PFSK-1 (cell line): ENCODE data around the gene PAN2.

Experiments used
- FOXP2 ChIP-seq: optimal IDR thresholded peaks from 2 replicates; pipeline ENCODE3; 2011; ENCODE audit warnings: borderline replicate concordance, control low read depth, inconsistent platforms; ENCODE audit not compliant: insufficient read depth; ENCODE audit errors: extremely low read length, extremely low read depth
- POLR2AphosphoS5 ChIP-seq: IDR thresholded peaks from 2 replicates; pipeline ENCODE4 v1.6.1; 2012; ENCODE audit warnings: low read depth, mild to moderate bottlenecking, control low read depth, low read length, moderate library complexity
- SIN3A ChIP-seq: IDR thresholded peaks from 2 replicates; pipeline ENCODE4 v1.6.1; 2012; ENCODE audit warnings: mild to moderate bottlenecking, low read length, moderate library complexity, borderline replicate concordance; ENCODE audit not compliant: insufficient read depth
- TAF1 ChIP-seq: IDR thresholded peaks from 2 replicates; pipeline ENCODE4 v1.6.1; 2012; ENCODE audit warnings: low read length, control low read depth, borderline replicate concordance; ENCODE audit not compliant: insufficient read depth
- TF ChIP-seq, protein P1 (sequence below), 2 experiments: IDR thresholded peaks; 2 replicates each; pipeline versions ENCODE4 v1.6.1 to v1.8.0; 2011 to 2012; ENCODE audit warnings: low read depth in 2 of 2, low read length in 2 of 2, control low read depth in 1 of 2, inconsistent platforms in 1 of 2, mild to moderate bottlenecking in 1 of 2, moderate library complexity in 1 of 2; ENCODE audit not compliant: insufficient read depth in 1 of 2

DNA sequence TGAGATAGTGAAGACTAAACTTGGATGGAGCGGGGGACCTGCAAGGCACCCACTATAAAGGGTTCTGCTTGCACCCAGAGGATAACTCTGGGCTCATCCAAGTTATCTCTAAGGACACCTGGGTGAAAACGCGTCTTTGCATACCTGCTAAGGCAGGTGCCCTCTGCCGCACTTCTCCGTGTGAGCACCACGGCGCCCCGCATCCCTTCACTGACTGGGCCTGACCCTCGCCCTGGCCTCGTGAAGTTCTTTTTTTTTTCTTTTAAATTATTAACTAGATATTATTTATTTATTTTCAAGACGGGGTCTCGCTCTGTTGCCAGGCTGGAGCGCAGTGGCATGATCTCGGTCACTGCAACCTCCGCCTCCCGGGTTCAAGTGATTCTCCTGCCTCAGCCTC, 48.8 kb upstream of the PAN2 start:
- TF ChIP-seq POLR2AphosphoS5, result no peak
- no peak for TF ChIP-seq FOXP2
- TF ChIP-seq, protein P1, sequence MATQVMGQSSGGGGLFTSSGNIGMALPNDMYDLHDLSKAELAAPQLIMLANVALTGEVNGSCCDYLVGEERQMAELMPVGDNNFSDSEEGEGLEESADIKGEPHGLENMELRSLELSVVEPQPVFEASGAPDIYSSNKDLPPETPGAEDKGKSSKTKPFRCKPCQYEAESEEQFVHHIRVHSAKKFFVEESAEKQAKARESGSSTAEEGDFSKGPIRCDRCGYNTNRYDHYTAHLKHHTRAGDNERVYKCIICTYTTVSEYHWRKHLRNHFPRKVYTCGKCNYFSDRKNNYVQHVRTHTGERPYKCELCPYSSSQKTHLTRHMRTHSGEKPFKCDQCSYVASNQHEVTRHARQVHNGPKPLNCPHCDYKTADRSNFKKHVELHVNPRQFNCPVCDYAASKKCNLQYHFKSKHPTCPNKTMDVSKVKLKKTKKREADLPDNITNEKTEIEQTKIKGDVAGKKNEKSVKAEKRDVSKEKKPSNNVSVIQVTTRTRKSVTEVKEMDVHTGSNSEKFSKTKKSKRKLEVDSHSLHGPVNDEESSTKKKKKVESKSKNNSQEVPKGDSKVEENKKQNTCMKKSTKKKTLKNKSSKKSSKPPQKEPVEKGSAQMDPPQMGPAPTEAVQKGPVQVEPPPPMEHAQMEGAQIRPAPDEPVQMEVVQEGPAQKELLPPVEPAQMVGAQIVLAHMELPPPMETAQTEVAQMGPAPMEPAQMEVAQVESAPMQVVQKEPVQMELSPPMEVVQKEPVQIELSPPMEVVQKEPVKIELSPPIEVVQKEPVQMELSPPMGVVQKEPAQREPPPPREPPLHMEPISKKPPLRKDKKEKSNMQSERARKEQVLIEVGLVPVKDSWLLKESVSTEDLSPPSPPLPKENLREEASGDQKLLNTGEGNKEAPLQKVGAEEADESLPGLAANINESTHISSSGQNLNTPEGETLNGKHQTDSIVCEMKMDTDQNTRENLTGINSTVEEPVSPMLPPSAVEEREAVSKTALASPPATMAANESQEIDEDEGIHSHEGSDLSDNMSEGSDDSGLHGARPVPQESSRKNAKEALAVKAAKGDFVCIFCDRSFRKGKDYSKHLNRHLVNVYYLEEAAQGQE (IDR thresholded peaks at IDR 0.05; ENCODE audit: insufficient read depth in 1 of 2, low read depth in 2 of 2, low read length in 2 of 2), result no peak
- no peak for TF ChIP-seq TAF1
- no peak for TF ChIP-seq SIN3A
